GM21786 (cell line): ENCODE results near the gene OSBPL5.

Experiments used
- ATAC-seq: cut with Tn5 transposase; IDR thresholded peaks from one replicate; pipeline ENCODE4 v1.9.1; 2021; ENCODE audit not compliant: unreplicated experiment

Gene OSBPL5

DNA sequence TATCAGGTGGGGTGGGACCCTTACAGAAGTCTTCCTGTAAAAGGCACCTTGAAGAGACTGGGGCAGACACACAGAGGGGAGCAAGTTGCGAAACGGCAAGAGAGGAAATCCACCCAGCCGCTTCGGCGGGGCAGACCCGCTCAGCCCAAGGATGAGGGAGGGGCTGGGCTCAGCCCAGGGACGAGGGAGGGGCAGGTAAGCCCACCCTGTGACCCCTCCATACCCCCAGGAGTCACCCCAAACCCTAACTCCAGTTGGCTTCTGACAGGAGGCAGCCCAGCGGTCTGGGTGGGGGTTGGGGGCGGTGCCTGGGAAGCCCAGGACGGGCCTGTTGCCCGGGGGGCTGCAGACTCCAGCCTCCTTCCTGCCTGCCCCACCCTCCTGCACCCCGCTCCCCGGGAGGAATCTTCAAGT, 965 bp downstream of the OSBPL5 start:
- no peak for ATAC-seq

GRCh38 chr11:3163241-3163981, 1.7 kb downstream of the OSBPL5 start:
- no peak for ATAC-seq

GRCh38 chr11:3162410-3163240, 2.5 kb downstream of the OSBPL5 start:
- no peak for ATAC-seq

GRCh38 chr11:3161720-3162409, 3.2 kb downstream of the OSBPL5 start:
- no peak for ATAC-seq

DNA sequence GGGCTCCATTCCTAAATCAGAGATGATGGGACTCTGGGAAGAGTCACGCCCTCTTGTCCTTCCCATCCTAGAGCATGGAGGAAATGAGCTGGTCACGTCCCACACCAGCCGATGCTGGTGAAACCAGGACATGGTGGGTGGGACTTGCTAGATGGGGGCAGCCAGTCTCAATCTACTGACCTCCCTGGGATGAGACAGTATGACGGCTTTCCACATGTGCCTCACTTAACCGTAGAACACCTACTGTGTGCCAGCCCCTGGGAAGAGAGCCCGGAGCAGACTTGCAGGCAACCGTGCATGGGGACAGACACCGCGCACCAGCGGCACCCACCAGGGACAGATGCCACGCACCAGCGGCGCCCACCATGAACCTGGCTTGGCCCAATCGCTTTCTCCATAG, 3.8 kb downstream of the OSBPL5 start:
- ATAC-seq = no peak

DNA sequence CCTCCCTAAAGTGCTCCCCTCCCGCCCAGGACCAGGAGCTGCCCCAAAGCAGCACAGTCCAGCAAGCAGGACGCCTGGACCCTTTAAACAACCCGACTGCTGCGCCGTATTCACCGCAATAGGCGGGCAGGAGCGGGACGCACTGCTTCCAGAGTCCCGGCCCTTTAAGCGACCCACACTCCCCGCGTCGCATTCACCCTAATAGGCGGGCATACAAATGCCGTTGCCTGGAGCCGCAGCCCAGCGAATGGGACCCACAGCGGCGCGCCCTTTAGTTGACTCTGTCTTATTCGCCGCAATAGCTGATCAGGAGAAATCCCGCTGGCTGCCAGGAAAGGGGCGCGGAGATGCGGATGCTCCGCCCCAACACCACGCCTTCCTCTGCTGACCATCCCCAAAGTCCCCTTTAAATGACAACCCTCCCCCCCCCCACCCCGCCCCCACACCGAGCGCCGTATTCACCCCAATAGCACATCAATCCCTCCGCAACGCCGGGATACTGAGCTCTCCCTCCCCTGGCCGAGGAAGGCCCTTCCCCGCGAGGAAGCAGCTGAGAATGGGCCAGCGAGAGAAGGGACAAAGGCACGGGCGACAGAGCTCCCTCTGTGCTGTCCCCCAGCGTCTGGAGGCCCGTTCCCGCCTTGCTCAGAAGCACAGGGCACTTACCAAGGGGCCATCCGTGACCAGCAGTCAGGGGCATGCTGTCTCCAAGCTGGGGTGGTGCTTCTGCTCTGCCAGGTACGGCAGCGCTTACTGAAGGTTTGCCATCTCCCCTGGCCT, 4.7 kb downstream of the OSBPL5 start:
- ATAC-seq = no peak

- ATAC-seq = no peak
Measured at GRCh38 chr11:3159296-3160190, 5.6 kb downstream of the OSBPL5 start.

- ATAC-seq = no peak
Measured at GRCh38 chr11:3158821-3159220, 6.3 kb downstream of the OSBPL5 start.

DNA sequence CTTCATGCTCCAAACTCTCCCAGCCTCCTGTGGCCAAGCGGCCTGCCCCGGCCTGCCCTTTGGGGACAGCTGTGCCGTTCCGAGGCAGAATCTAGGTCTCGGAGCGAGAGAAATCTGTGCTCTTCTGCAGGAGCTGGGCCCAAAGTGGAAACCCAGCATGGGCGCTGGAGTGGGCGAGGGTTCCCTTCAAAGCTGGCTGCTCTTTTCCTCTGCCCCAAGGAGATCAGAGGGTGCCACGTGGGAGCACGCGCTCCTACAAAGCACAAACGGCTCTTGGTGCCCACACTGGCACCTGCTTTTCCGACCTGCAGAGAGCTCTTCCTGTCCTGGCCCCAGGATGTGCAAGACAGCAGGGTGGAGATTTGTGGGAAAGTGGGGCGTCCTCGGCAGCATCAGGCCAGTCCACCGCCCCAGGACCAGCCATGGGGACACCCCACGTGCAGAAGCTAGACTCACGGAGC, 6.9 kb downstream of the OSBPL5 start:
- no peak for ATAC-seq

GRCh38 chr11:3157381-3158130, 7.6 kb downstream of the OSBPL5 start:
- no peak for ATAC-seq

DNA sequence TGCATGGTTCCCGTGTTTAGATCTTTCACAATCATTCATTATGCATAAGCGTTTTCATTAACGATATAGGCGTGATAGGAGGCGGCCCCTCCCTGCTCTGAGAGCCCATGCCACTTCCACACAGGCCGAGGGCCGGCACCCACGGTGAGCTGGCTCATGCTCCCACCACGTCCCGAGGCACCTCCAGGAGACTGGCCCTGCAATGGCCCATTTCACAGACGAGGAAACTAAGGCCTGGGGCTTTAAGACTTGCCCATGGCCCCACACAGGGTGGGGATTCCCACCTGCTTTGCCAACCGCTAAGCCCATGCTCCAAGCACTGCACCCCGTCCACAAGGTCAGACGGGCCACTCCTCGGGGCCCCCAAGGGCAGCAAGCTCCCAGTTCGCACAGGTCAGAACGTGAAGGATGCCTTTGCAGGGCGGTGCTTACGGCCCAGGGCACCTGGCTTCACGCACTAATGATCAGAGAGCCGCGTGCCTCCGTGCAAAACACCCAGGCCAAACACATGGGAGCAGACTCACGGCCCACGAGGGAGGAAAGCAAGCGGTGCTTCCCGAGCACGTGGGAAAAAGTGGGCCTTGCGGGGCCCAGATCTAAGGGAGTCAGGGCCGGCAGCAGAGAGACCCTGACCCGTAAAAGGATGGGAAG, 8.3 kb downstream of the OSBPL5 start:
- no peak for ATAC-seq

- ATAC-seq = no peak
Measured at GRCh38 chr11:3156282-3156660, 8.8 kb downstream of the OSBPL5 start.

- no peak for ATAC-seq
Measured at GRCh38 chr11:3155691-3156258, 9.3 kb downstream of the OSBPL5 start.

GRCh38 chr11:3155216-3155615, 9.9 kb downstream of the OSBPL5 start:
- no peak for ATAC-seq

DNA sequence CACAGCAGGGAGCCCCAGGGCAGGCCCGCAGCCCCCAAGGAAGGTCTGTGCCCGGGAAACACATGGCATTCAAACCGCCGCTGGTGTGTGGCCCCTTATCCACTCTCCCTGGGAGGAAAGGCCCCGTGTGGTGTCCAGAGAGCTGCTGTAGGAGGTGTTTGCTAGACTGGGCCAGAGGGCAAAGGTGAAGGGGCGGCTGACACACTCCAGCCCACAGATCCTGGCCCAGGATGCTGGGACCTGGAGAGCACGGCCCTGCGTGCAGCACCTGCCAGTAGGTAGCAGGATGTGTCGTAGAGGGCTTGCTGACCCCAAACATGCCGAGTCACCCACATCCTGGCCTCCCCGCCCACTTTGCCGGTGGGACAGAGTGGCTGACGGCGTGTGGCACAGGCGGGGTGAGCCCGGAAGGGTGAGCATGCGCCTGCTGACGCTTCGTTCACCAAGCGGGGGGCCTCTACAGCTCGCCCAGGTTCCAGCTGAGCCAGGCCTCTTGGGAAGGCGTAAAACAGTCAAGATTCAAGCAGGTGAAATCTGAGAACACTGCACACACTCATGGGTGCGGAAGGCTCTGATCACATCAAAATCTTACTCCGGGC, 11.0 kb downstream of the OSBPL5 start:
- ATAC-seq = no peak

DNA sequence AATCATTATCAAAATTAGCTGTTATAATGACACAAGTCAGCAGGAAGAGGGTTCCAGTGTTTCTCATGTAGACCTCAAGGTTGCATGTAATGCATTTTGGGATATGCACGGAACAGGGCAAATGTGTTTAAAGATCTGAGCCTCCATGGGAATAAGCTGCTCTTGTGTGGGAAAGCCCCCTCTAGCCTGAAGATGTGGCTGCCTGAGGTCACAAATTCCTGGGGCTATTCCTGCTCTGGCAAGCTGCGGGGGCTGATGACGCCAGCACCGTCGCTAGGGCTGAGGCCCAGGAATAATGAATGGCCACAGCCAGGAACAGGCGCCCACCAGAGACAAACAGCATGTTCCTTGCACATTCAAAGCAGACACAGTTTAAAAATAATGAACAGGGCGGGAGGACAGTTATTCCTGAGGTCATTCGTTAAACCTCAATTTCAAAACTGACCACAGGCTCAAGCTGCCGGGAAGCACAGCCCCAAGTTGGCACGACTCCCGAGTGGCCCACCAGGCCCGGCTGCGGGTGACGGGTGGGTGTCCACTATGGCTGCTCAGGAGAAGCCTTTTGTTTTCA, 11.7 kb downstream of the OSBPL5 start:
- no peak for ATAC-seq

GRCh38 chr11:3152471-3153110, 12.5 kb downstream of the OSBPL5 start:
- ATAC-seq = no peak
